ENCODE data around the gene HTRA2. TPM values are rescaled to one million over a fixed set of nuclear protein-coding genes. Genes with fewer than 3 reads are reported as not detected.

HTRA2 gene
- total and polyA plus RNA-seq, 9 of the 15 experiments (the other 6 are each of a cell fraction or from before 2014, with no cell fraction given) = 54.2 to 71.2 (median 65.8) TPM

DNA sequence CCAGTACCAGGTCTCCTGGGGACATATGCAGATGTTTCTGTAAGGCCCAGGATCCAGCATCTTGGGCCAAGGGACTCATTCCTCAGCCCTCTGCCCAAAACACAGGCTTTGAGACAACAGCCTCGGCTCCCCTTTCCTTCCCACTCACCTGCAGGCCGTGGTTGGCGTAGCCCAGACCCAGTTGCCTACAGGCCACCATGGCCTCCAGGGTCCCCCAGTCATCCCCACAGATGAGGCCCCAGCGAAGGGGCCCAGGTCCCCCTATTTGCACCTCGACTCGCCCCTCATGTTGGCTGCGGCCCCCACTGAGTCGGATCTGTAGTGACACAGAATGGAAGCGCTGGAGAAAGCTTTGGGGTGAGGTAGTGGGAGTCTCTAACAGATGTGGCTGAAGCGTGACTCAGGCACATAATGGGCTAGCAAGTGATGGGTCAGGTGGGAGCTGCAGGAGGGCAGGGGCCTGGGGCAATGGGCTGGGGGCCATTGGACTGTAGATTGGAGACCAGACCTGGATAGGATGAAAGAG is 5.8 kb downstream of the HTRA2 start:
- peaks cover 16% of the 10 kb centered on the region for H3K79me2 ChIP-seq (ENCODE audit: control insufficient read depth, insufficient read depth, low read length)
- H3K27me3 ChIP-seq (ENCODE audit: control insufficient read depth in 2 of 2, insufficient read depth in 2 of 2, low read length in 2 of 2) = no peaks in the 10 kb centered on the region
- BruUV-seq (replicated peaks) = no TSS peak
- no peaks in the 10 kb centered on the region for H4K20me1 ChIP-seq (replicated peaks; ENCODE audit: control insufficient read depth, insufficient read depth, low read length)
- no peak overlapping the region for H3K4me3 ChIP-seq
- H3K9me3 ChIP-seq (replicated peaks; ENCODE audit: control insufficient read depth, insufficient read depth, low read depth, low read length) = no peaks in the 10 kb centered on the region
- DNase-seq (ENCODE audit: extremely low read depth in 1 of 4, low spot score in 3 of 4) (no peak), FAIRE-seq (no peak), ATAC-seq (no peak)
- TF ChIP-seq NRF1 (conservative IDR thresholded peaks at IDR 0.05 in 1 of 2, IDR thresholded peaks at IDR 0.05 in 1 of 2) = no peak
- TF ChIP-seq POLR2G (IDR thresholded peaks at IDR 0.05; ENCODE audit: low read depth, low read length) = peak; percentile 53
- H3K4me2 ChIP-seq (ENCODE audit: insufficient read depth, low read length) = no peak overlapping the region
- H3K9me1 ChIP-seq (ENCODE audit: control insufficient read depth, insufficient read depth, low read length) = peaks cover 3% of the 10 kb centered on the region
- 52% methylated on average over 10 of the region's 10 CpGs for WGBS (ENCODE audit: insufficient coverage, low coverage, missing lambda C conversion rate)
- no peak overlapping the region for H3K27ac ChIP-seq (ENCODE audit: extremely low read depth, low read depth, low read length)
- POLR2A ChIA-PET = interaction anchor here (0.6 kb wide), 1 partner anchor 22 kb away, joined by 3 read pairs; no protein-coding TSS in a partner anchor
- peaks cover 19 to 29% of the 10 kb centered on the region in 2 experiments; a peak in 4 of 5 replicates for H3K4me1 ChIP-seq (replicated peaks in 1 of 2; ENCODE audit: control insufficient read depth in 2 of 2, insufficient read depth in 2 of 2, low read length in 2 of 2)
- no peak overlapping the region for H2AFZ ChIP-seq (ENCODE audit: low read depth, low read length)
- intact Hi-C loops (cut with micrococcal nuclease) = no loop called here
- CTCF ChIA-PET (ENCODE audit: low intra/inter-chr PET ratio) = interaction anchor here (0.6 kb wide), 1 partner anchor 57 kb away, joined by 3 read pairs; no protein-coding TSS in a partner anchor
- no peak overlapping the region for H3K9ac ChIP-seq (ENCODE audit: insufficient read depth in 1 of 2, low read depth in 2 of 2, low read length in 2 of 2)
- peaks cover 31% of the 10 kb centered on the region for H3K36me3 ChIP-seq (ENCODE audit: control insufficient read depth, insufficient read depth, low read length)
- in situ Hi-C loops (cut with MboI) = no loop called here

DNA sequence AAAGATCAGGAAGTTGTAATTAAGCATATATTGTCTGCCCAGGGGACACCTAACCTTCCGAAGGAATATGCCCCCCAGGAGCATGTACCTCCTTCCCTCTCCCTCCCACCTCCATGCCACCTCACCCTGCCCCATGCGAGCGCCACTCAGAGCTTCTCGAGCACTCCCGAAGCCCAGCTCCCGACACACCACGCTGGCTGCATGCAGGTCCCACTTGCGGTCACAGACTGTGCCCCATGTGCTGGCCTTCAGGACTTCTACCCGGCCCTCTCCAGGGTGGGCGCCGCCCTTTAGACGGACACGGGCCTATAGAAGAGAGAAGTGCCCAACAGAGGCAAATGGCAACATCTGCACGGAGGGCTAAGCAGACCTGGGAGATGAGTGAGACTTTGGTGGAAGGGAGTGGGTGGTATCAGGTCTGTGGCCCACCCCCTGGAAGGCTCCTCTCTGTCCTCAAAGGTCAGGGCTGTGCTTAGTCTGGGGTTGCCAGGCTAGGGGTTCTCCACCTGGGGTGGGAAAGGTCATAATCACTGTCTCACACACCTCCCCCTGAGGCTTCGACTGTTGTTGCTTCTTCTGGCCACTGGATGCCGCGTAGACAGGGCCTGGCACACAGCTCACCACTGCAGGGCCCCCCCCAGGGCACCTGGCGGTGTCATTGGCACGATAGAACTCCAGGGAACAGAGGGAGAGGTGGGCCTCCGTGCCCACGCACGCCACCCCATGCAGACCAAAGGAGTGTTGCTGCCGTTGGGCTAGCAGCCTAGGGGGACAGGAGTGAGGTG is 6.6 kb downstream of the HTRA2 start:
- Histone ChIP-seq H3K4me1 (replicated peaks in 1 of 2; ENCODE audit: control insufficient read depth in 2 of 2, insufficient read depth in 2 of 2, low read length in 2 of 2) (peaks cover 11 to 20% of the 10 kb centered on the region in 2 experiments; a peak in 4 of 5 replicates), H3K9ac (ENCODE audit: insufficient read depth in 1 of 2, low read depth in 2 of 2, low read length in 2 of 2) (peak overlapping the region in 1 of 2 experiments; percentile 37; a peak in 1 of 4 replicates), H3K4me2 (ENCODE audit: insufficient read depth, low read length) (no peak overlapping the region), H3K27me3 (ENCODE audit: control insufficient read depth in 2 of 2, insufficient read depth in 2 of 2, low read length in 2 of 2) (no peaks in the 10 kb centered on the region), H3K79me2 (ENCODE audit: control insufficient read depth, insufficient read depth, low read length) (peaks cover 8% of the 10 kb centered on the region), H3K27ac (ENCODE audit: extremely low read depth, low read depth, low read length) (no peak overlapping the region), H2AFZ (ENCODE audit: low read depth, low read length) (no peak overlapping the region), H3K9me3 (replicated peaks; ENCODE audit: control insufficient read depth, insufficient read depth, low read depth, low read length) (no peaks in the 10 kb centered on the region), H3K4me3 (no peak overlapping the region), H3K36me3 (ENCODE audit: control insufficient read depth, insufficient read depth, low read length) (peaks cover 24% of the 10 kb centered on the region), H3K9me1 (ENCODE audit: control insufficient read depth, insufficient read depth, low read length) (no peaks in the 10 kb centered on the region), H4K20me1 (replicated peaks; ENCODE audit: control insufficient read depth, insufficient read depth, low read length) (no peaks in the 10 kb centered on the region)
- 50% methylated on average over 18 of the region's 23 CpGs for WGBS (ENCODE audit: insufficient coverage, low coverage, missing lambda C conversion rate)
- ATAC-seq (no peak), FAIRE-seq (no peak), DNase-seq (ENCODE audit: extremely low read depth in 1 of 4, low spot score in 3 of 4) (no peak)
- intact Hi-C loops (cut with micrococcal nuclease) (no loop called here), in situ Hi-C loops (cut with MboI) (no loop called here)
- CTCF ChIA-PET (ENCODE audit: low intra/inter-chr PET ratio) = interaction anchor here (0.6 kb wide), 1 partner anchor 58 kb away, joined by 3 read pairs; no protein-coding TSS in a partner anchor
- TF ChIP-seq, protein P1, sequence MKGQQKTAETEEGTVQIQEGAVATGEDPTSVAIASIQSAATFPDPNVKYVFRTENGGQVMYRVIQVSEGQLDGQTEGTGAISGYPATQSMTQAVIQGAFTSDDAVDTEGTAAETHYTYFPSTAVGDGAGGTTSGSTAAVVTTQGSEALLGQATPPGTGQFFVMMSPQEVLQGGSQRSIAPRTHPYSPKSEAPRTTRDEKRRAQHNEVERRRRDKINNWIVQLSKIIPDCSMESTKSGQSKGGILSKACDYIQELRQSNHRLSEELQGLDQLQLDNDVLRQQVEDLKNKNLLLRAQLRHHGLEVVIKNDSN (CRISPR knock-in tag; IDR thresholded peaks at IDR 0.05) = no peak
- TF ChIP-seq POLR2G (IDR thresholded peaks at IDR 0.05; ENCODE audit: low read depth, low read length) = peak; percentile 56
- POLR2A ChIA-PET = interaction anchor here (0.6 kb wide), 1 partner anchor 21 kb away, joined by 3 read pairs; no protein-coding TSS in a partner anchor
- BruUV-seq (replicated peaks) = no TSS peak

Measured in K562 (cell line).